Upper lobe of left lung (tissue), 6 donors: ENCODE measurements around the gene MOK. TPM values are rescaled to one million over a fixed set of nuclear protein-coding genes. Genes with fewer than 3 reads are reported as not detected.

Experiments used
- ATAC-seq, 2 donors: fragments of 200-7000 bp; cut with Tn5 transposase; one replicate each; pipeline ENCODE4 v1.9.1; 2022; ENCODE audit warnings: mild to moderate bottlenecking in 2 of 2, moderate library complexity in 2 of 2; ENCODE audit not compliant: low FRiP score in 2 of 2
- DNase-seq, 2 donors: peaks; one replicate each; pipeline ENCODE4 v3.0.0-alpha.2; 2019 to 2020
- H3K27ac ChIP-seq, 4 donors: fragments of 200-600 bp; sonication (generic); one replicate each; pipeline ENCODE4 v1.5.1; 2016 to 2019
- H3K27me3 ChIP-seq, 4 donors: fragments of 200-600 bp; sonication (generic); one replicate each; pipeline ENCODE4 v1.5.1; 2017 to 2019
- H3K36me3 ChIP-seq, 4 donors: fragments of 200-600 bp; sonication (generic); one replicate each; pipeline ENCODE4 v1.5.1; 2016 to 2019
- H3K4me1 ChIP-seq, 4 donors: fragments of 200-600 bp; sonication (generic); one replicate each; pipeline ENCODE4 v1.5.1; 2018 to 2019
- H3K4me3 ChIP-seq, 4 donors: fragments of 200-600 bp; sonication (generic); one replicate each; pipeline ENCODE4 v1.5.1; 2017 to 2019; ENCODE audit warnings: mild to moderate bottlenecking in 2 of 4, moderate library complexity in 1 of 4
- H3K9me3 ChIP-seq, 4 donors: fragments of 200-600 bp; sonication (generic); one replicate each; pipeline ENCODE4 v1.5.1; 2018 to 2019
- CTCF ChIP-seq, 6 experiments: fragments of 450-650 bp in 4 of 6; fragments of 200-600 bp in 2 of 6; sonication (generic) in 2 of 6; IDR thresholded peaks; one replicate each; pipeline ENCODE4 v1.5.1; 2016 to 2019; ENCODE audit warnings: antibody characterized with exemption in 6 of 6
- EP300 ChIP-seq, 4 donors: sonication (generic); formaldehyde crosslinking; IDR thresholded peaks; one replicate each; pipeline ENCODE4 v1.5.1; 2017; ENCODE audit warnings: antibody characterized with exemption in 4 of 4, control low read depth in 2 of 4
- POLR2A ChIP-seq, 4 donors: fragments of 450-650 bp; IDR thresholded peaks; one replicate each; pipeline ENCODE4 v1.5.1; 2016 to 2017; ENCODE audit warnings: antibody characterized with exemption in 4 of 4, mild to moderate bottlenecking in 2 of 4
- POLR2AphosphoS5 ChIP-seq, 2 donors: sonication (generic); formaldehyde crosslinking; IDR thresholded peaks; one replicate each; pipeline ENCODE4 v1.5.1; 2017; ENCODE audit warnings: antibody characterized with exemption in 2 of 2
- WGBS, 2 donors: methylation state at CpG; one replicate each; pipeline ENCODE4 v1.1.5; 2017 to 2018; 5-methylcytosine and 5-hydroxymethylcytosine counted together
- total RNA-seq, 6 donors: library from RNA; depleted of rRNA in 4 of 6; stranded (reverse); fragments of >200 nt in 4 of 6; gene quantifications; one replicate each; pipeline versions ENCODE4 v1.1.0 to v1.2.1, GENCODE V29; 2016 to 2021
- donor health status: DM: no; HTN: no; CAD: no; lungs with moderate emphysema.
- donor health status: DM: no; HTN: yes; CAD: no; lungs with severe emphysema.

Gene MOK
- total RNA-seq, 6 donors from 2014 or later, result 8.8 to 66.0 (median 29.4) TPM

GRCh38 chr14:102325791-102326345, 20.9 kb upstream of the MOK start:
- peaks cover 0 to 15% (median 2%) of the 10 kb centered on the region in 4 donors for H3K36me3 ChIP-seq
- H3K27ac ChIP-seq, result no peak overlapping the region
- DNase-seq (no peak), ATAC-seq (no peak)
- no peaks in the 10 kb centered on the region for H3K9me3 ChIP-seq
- no peak for TF ChIP-seq POLR2AphosphoS5 (IDR thresholded peaks at IDR 0.05)
- no peak for TF ChIP-seq CTCF (IDR thresholded peaks at IDR 0.05)
- no peak for TF ChIP-seq POLR2A (IDR thresholded peaks at IDR 0.05)
- no peak for TF ChIP-seq EP300 (IDR thresholded peaks at IDR 0.05)
- no peak overlapping the region for H3K4me3 ChIP-seq
- no peaks in the 10 kb centered on the region for H3K27me3 ChIP-seq
- WGBS, 2 donors, result 83 to 84% methylated on average over 6 to 9 of the region's 9 CpGs
- peaks cover 0 to 13% (median under 1%) of the 10 kb centered on the region in 4 donors for H3K4me1 ChIP-seq

GRCh38 chr14:102323102-102323501, 18.1 kb upstream of the MOK start:
- ATAC-seq, result peak in 1 of 2 donors; percentile 25
- H3K27me3 ChIP-seq, result no peaks in the 10 kb centered on the region
- H3K27ac ChIP-seq, result peak overlapping the region in 1 of 4 donors; percentile 14
- H3K4me3 ChIP-seq, result no peak overlapping the region
- H3K4me1 ChIP-seq, result peaks cover 12 to 35% (median 17%) of the 10 kb centered on the region in 4 donors
- H3K9me3 ChIP-seq, result no peaks in the 10 kb centered on the region
- WGBS, 2 donors, result 35 to 39% methylated on average over 8 of the region's 8 CpGs
- peak in 1 of 2 donors; percentile 60 for DNase-seq
- TF ChIP-seq POLR2A (IDR thresholded peaks at IDR 0.05) (no peak), CTCF (IDR thresholded peaks at IDR 0.05) (peak in 4 of 6 experiments; percentile 14 to 54 (median 32))
- H3K36me3 ChIP-seq, result peaks cover 0 to 15% (median 2%) of the 10 kb centered on the region in 4 donors

- TF ChIP-seq POLR2AphosphoS5 (IDR thresholded peaks at IDR 0.05) (no peak), POLR2A (IDR thresholded peaks at IDR 0.05) (no peak), EP300 (IDR thresholded peaks at IDR 0.05) (no peak), CTCF (IDR thresholded peaks at IDR 0.05) (no peak)
- Histone ChIP-seq H3K4me3 (no peak overlapping the region), H3K4me1 (peaks cover 20 to 45% (median 22%) of the 10 kb centered on the region in 4 donors), H3K27ac (no peak overlapping the region), H3K9me3 (no peaks in the 10 kb centered on the region), H3K27me3 (no peaks in the 10 kb centered on the region), H3K36me3 (peaks cover 0 to 12% (median 2%) of the 10 kb centered on the region in 4 donors)
- 88 to 96% methylated on average over 12 of the region's 12 CpGs for WGBS, 2 donors
- ATAC-seq, result no peak
- DNase-seq, result no peak
These were observed 16.8 kb upstream of the MOK start for GRCh38 chr14:102321456-102322422.

- H3K27ac ChIP-seq, result peak overlapping the region; percentile 91 to 98 (median 94)
- H3K36me3 ChIP-seq, result peaks cover 0 to 3% (median under 1%) of the 10 kb centered on the region in 4 donors
- DNase-seq (no peak), ATAC-seq (no peak)
- H3K9me3 ChIP-seq, result no peaks in the 10 kb centered on the region
- H3K27me3 ChIP-seq, result no peaks in the 10 kb centered on the region
- H3K4me1 ChIP-seq, result peaks cover 25 to 48% (median 29%) of the 10 kb centered on the region in 4 donors
- TF ChIP-seq POLR2AphosphoS5 (IDR thresholded peaks at IDR 0.05), result no peak
- no peak for TF ChIP-seq POLR2A (IDR thresholded peaks at IDR 0.05)
- no peak for TF ChIP-seq EP300 (IDR thresholded peaks at IDR 0.05)
- no peak for TF ChIP-seq CTCF (IDR thresholded peaks at IDR 0.05)
- H3K4me3 ChIP-seq, result peak overlapping the region in 3 of 4 donors; percentile 80 to 93 (median 81)
- WGBS, 2 donors, result 91 to 96% methylated on average over 12 to 17 of the region's 17 CpGs
These were observed 15.9 kb upstream of the MOK start for GRCh38 chr14:102320671-102321455.
